HG03520 (cell line): Measurements from ENCODE around the gene ZNF358.

Source experiments
- ATAC-seq: cut with Tn5 transposase; IDR thresholded peaks from one replicate; pipeline ENCODE4 v1.9.1; 2021; ENCODE audit warnings: mild to moderate bottlenecking, moderate library complexity; ENCODE audit not compliant: unreplicated experiment

Gene ZNF358

DNA sequence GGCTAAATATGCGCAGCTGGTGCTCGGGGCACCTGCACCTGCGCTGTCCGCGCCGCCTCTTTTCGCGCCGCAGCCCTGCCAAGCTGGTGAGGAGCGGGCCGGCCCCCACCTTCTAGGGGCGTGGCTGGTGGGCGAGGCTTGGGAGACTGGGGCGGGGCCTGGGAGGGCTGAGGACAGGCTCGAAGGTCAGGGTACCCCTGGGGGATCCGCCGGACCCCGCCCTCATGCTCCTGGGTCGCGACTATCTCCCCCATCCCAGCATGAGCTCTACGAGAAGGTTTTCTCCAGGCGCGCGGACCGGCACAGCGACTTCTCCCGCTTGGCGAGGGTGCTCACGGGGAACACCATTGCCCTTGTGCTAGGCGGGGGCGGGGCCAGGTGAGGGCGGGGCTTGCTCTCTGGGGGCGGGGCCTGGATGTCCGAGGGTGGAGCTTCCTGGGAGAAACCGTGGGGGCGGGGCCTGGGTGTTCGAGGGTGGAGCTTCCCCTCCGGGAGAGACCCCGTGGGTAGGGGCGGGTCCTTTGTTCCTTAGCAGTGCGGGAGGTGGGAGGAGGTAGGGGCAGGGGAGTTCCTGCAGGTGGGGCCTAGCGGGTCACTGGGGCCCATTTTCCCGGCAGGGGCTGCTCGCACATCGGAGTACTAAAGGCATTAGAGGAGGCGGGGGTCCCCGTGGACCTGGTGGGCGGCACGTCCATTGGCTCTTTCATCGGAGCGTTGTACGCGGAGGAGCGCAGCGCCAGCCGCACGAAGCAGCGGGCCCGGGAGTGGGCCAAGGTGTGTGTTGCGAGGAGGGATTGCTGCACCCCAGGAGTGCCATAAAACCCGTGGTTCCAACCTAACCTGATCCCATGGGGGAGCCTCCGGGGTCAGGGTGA lies 39.3 kb downstream of the ZNF358 start:
- ATAC-seq = no peak

DNA sequence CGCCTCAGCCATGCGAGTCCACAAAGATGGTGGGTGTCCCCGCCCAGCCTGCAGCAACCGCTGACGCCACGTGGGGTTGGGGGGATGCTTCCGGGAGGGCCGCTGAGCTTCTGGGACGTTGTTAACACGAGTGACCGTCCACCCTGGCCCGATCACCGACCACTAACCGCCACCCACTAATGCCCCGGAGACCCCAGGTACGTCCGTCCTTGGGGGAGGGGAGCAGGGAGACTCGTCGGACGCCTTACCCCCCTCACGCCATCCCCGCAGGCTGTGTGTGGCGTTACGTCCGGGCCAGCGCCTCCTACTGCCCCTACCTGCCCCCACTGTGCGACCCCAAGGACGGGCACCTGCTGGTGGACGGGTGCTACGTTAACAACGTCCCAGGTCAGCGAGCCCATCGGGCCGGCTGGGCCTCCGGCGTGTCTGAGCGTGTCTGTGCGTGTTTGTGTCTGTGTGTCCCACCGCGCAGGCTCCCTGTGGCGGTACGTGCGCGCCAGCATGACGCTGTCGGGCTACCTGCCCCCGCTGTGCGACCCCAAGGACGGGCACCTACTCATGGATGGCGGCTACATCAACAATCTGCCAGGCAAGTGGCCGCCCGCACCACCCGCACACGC lies 40.9 kb downstream of the ZNF358 start:
- no peak for ATAC-seq

DNA sequence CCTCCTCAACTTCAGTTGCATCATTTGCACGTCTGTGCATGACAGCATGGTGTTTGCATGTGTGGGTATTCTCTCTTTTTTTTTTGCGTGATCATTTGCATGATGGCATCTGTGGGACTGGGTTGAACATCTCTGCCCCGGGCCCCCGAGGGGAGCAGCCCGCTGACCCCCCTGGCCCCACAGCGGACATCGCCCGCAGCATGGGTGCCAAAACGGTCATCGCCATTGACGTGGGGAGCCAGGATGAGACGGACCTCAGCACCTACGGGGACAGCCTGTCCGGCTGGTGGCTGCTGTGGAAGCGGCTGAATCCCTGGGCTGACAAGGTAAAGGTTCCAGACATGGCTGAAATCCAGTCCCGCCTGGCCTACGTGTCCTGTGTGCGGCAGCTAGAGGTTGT lies 42.8 kb downstream of the ZNF358 start:
- ATAC-seq = no peak

DNA sequence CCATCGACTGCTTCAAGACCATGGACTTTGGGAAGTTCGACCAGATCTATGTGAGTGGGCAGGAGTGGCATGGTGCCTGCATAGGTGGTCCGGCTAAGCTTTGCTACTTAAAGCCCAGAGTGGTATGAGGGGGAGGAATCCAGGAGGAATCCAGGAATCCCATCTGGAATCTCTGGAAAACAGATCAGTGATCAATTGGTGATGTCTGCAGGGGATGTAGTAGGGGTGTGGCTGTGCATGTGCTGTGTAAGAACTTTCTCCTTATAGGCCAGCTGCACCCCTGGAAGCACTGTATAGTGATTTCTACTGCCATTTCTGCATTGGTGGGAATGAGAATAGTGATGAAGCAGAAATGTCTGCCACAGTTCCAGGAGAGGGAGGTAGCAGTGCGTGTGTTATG lies 43.2 kb downstream of the ZNF358 start:
- no peak for ATAC-seq

DNA sequence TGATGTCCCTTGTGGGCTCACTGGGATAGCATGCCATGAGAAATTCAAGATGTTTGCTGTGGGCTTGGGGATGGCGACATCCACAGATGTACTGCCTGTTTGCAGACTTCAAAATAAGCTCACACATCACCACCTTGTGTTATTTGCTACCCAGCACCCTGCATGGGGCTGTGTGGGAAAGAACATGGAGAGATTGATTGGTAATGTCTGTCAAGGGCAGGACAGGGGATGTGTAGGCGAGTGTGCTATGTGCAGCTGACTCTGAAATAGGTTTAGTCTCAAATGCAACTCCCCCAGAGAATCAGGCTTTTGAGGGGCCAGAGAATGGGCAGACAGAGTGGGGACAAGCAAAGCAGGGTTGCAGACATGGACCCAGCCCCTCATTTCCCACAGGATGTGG lies 44.4 kb downstream of the ZNF358 start:
- ATAC-seq = no peak

DNA sequence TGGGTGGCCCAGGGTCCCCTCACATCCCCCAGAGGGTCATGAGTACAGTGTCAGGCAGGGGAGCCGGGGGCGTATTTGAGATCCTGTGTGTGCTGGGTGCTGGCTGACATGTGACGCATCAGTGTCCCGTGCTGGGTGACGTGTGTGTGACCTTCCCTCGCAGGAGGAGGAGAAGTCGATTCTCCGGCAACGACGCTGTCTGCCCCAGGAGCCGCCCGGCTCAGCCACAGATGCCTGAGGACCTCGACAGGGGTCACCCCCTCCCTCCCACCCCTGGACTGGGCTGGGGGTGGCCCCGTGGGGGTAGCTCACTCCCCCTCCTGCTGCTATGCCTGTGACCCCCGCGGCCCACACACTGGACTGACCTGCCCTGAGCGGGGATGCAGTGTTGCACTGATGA lies 45.4 kb downstream of the ZNF358 start:
- ATAC-seq = no peak

DNA sequence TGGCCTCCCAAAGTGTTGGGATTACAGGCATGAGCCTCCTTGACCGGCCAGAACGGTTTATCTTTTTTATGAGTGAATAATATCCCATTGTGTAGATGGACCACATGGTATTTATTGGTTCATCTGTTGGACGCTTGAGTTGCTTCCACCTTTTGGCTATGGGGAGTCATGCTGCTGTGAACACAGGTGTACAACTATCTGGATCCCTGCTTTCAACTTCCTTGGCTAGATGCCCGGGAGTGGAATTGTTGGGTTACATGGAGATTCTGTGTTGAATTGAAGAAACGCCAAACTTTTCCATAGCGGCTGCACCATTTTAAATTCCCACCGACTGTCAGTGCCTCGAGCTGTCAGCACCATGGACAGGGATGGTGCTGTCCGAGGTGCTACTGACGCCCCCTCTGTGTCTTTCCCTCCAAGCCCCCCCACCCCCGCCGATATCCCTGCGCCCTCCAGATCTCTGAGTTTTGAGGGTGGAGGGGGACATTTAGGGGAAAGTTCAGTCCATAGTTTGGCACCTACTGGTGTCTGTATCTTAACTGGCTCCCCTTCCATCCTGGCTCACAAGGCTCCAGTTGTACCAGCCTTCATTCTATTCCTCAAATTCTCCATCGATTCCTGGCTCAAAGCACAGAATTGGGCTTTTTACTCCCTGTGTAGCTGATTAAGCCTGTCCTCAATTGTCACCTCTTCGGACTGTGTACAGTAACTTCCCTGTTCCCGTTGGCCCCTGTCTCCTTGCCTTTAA lies 46.9 kb downstream of the ZNF358 start:
- ATAC-seq = no peak

DNA sequence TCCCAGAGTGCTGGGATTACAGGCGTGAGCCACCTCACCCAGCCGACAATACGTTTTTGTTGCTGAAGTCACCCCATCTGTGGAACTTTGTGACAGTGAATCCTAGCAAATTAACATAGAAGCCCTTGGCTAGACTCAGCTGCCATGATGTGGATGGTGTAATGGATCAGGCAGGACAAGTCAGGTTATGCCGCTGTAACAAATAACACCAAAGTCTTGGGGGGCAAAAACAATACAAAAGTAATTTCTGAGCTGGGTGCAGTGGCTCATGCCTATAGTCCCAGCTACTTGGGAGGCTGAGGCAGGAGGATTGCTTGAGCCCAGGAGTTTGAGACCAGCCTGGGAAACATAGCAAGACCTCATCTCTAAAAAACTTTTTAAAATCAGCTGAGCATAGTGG lies 49.0 kb downstream of the ZNF358 start:
- no peak for ATAC-seq

DNA sequence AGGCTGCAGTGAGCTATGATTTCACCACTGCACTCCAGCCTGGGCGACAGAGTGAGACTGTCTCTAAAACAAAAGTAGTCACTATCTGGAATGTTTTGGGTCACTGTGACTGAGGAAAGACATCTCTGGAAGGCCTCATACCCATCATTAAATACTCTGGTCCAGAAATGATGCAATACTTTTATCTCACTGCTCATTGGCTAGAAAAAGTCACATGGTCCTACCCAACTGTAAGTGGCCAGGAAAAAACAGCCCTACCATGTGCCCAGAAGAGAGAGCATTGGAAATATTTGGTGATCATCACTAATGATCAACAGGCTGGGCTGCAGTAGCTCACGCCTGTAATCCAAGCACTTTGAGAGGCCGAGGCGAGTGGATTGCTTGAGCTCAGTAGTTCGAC lies 49.4 kb downstream of the ZNF358 start:
- no peak for ATAC-seq
